GM12878 (cell line): Measurements from ENCODE around the gene CAPN2. TPM values are rescaled to one million over a fixed set of nuclear protein-coding genes. Genes with fewer than 3 reads are reported as not detected.
A peak's percentile ranks its signal among the peaks of the same experiment; 100 is the strongest.

ENCODE experiments used
- ATF7 ChIP-seq: fragments of 450-650 bp; IDR thresholded peaks from 2 replicates; pipeline ENCODE4 v1.6.1; 2016; ENCODE audit warnings: low read depth, mild to moderate bottlenecking
- BACH1 ChIP-seq: fragments of 450-650 bp; IDR thresholded peaks from 2 replicates; pipeline ENCODE4 v1.6.1; 2017; ENCODE audit warnings: mild to moderate bottlenecking, borderline replicate concordance
- BMI1 ChIP-seq: fragments of 450-650 bp; IDR thresholded peaks from 2 replicates; pipeline ENCODE4 v1.6.1; 2016; ENCODE audit warnings: mild to moderate bottlenecking, moderate library complexity, borderline replicate concordance
- CREM ChIP-seq: IDR thresholded peaks from 2 replicates; pipeline ENCODE4 v1.6.1; 2014; ENCODE audit warnings: antibody characterized with exemption, low read depth
- DPF2 ChIP-seq: fragments of 450-650 bp; IDR thresholded peaks from 2 replicates; pipeline ENCODE4 v1.6.1; 2017; ENCODE audit warnings: mild to moderate bottlenecking
- EP300 ChIP-seq, 2 experiments: fragments of 150-350 bp in 1 of 2; IDR thresholded peaks; 2 replicates each; pipeline ENCODE4 v1.6.1; 2011 to 2012; ENCODE audit warnings: low read depth in 2 of 2, low read length in 2 of 2, borderline replicate concordance in 1 of 2, improper control_type of control experiment in 1 of 2, inconsistent platforms in 1 of 2; ENCODE audit not compliant: control insufficient read depth in 1 of 2
- ETV6 ChIP-seq, 2 experiments: fragments of 450-650 bp in 1 of 2; IDR thresholded peaks in 1 of 2; conservative IDR thresholded peaks in 1 of 2; 2 replicates each; pipeline ENCODE4 v1.6.1; 2014; ENCODE audit warnings: antibody characterized with exemption in 1 of 2, borderline replicate concordance in 1 of 2, low read depth in 1 of 2, mild to moderate bottlenecking in 1 of 2, moderate library complexity in 1 of 2
- EZH2 ChIP-seq: IDR thresholded peaks from 2 replicates; pipeline ENCODE4 v1.6.1; 2012; ENCODE audit warnings: low read depth, mild to moderate bottlenecking, control low read depth, inconsistent platforms, low read length, borderline replicate concordance; ENCODE audit not compliant: control insufficient read depth
- NFIC ChIP-seq: IDR thresholded peaks from 2 replicates; pipeline ENCODE4 v1.6.1; 2012; ENCODE audit warnings: low read depth, mild to moderate bottlenecking, inconsistent platforms, low read length, moderate library complexity
- NR2C2 ChIP-seq: IDR thresholded peaks from 2 replicates; pipeline ENCODE4 v1.6.1; 2011; ENCODE audit warnings: borderline replicate concordance, low read depth; ENCODE audit not compliant: control insufficient read depth, insufficient read length
- RAD51 ChIP-seq: fragments of 450-650 bp; IDR thresholded peaks from 2 replicates; pipeline ENCODE4 v1.6.1; 2016; ENCODE audit warnings: moderate library complexity, mild to moderate bottlenecking, inconsistent platforms
- RELA ChIP-seq: fragments of 450-650 bp; IDR thresholded peaks from 2 replicates; pipeline ENCODE4 v1.8.0; 2014; ENCODE audit warnings: borderline replicate concordance; ENCODE audit not compliant: partially characterized antibody
- RUNX3 ChIP-seq: IDR thresholded peaks from 2 replicates; pipeline ENCODE4 v1.6.1; 2012; ENCODE audit warnings: low read length, inconsistent platforms
- SMAD1 ChIP-seq: fragments of 450-650 bp; IDR thresholded peaks from 2 replicates; pipeline ENCODE4 v1.6.1; 2018; ENCODE audit warnings: mild to moderate bottlenecking, low read depth; ENCODE audit not compliant: partially characterized antibody
- SP1 ChIP-seq: IDR thresholded peaks from one replicate; pipeline ENCODE4 v1.6.1; 2011; ENCODE audit warnings: low read depth, low read length
- YBX1 ChIP-seq: fragments of 450-650 bp; IDR thresholded peaks from 2 replicates; pipeline ENCODE4 v1.6.1; 2016; ENCODE audit warnings: antibody characterized with exemption
- polyA plus RNA-seq, 11 experiments: library from polyadenylated mRNA; depleted of rRNA in 4 of 11; unstranded in 6 of 11; stranded (reverse) in 5 of 11; fragments of >200 nt; fragmentation: Nextera tagmentation in 4 of 11; fragmentation: Illumina TruSeq in 1 of 11; extraction: Ambion mirVana in 4 of 11; extraction: Trizol in 1 of 11; gene quantifications; 1 replicate in 1 of 11; 2 replicates in 10 of 11; pipeline versions ENCODE4 v1.2.1 to v1.2.3, GENCODE V29; 2011 to 2016; ENCODE audit warnings: inconsistent platforms in 2 of 11, missing spikeins in 2 of 11, low read depth in 1 of 11
- total RNA-seq, 4 experiments: library from RNA; depleted of rRNA in 3 of 4; stranded (reverse); fragments of >200 nt in 3 of 4; fragmentation: Illumina TruSeq in 1 of 4; extraction: Trizol in 1 of 4; gene quantifications; 2 replicates each; pipeline versions ENCODE4 v1.2.1 to v1.2.3, GENCODE V29; 2013 to 2021
- TF ChIP-seq, protein P1 (sequence below): fragments of 450-650 bp; IDR thresholded peaks from 2 replicates; pipeline ENCODE4 v1.6.1; 2018; ENCODE audit warnings: borderline replicate concordance, mild to moderate bottlenecking; ENCODE audit not compliant: partially characterized antibody
- TF ChIP-seq, protein P2 (sequence below): IDR thresholded peaks from 2 replicates; pipeline ENCODE4 v1.6.1; 2011; ENCODE audit warnings: borderline replicate concordance, low read depth, mild to moderate bottlenecking, moderate library complexity, mixed read lengths, low read length; ENCODE audit not compliant: insufficient read depth; ENCODE audit errors: extremely low read length
- TF ChIP-seq, protein P3 (sequence below): fragments of 450-650 bp; IDR thresholded peaks from 2 replicates; pipeline ENCODE4 v1.6.1; 2017; ENCODE audit warnings: low read depth, mild to moderate bottlenecking, moderate library complexity
- TF ChIP-seq, protein P4 (sequence below): fragments of 450-650 bp; IDR thresholded peaks from 2 replicates; pipeline ENCODE4 v1.6.1; 2014; ENCODE audit warnings: mild to moderate bottlenecking
- TF ChIP-seq, protein P5 (sequence below): fragments of 450-650 bp; IDR thresholded peaks from 2 replicates; pipeline ENCODE4 v1.6.1; 2016; ENCODE audit warnings: mild to moderate bottlenecking

The CAPN2 gene
- total and polyA plus RNA-seq, 10 of the 15 experiments (the other 5 are each of a cell fraction or from before 2014, with no cell fraction given) = 6.0 to 21.4 (median 16.6) TPM

DNA sequence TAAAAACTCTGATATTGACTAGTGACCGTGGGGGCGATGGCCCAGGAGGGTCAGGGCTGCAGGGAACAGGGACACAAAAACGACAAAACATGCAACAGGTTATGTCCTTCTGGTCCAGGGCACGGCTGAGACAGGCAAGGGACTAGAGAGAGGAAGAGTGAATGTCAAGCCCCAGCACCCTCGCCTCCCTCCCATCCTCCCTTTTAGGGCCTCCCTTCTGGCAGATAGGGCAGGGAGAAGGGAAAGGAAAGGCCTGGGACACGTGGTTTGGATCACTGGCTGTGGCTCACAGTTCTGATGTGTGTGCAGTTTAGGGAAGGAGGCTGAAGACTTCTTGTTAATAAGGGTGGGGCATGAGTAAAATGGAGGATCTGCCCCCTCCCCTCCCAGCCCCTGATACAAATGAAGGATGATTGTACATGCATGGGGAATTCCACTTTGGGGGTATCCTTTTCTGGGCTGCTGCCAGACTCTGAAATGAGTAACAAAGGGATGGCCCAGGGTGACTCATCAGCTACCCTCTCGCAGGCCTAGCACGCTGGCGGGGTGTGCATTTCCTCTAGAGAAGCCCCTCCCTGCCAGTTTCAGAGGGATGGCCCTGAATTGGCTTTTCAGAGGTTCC is 14.2 kb downstream of the CAPN2 start (continued):
- TF ChIP-seq, protein P1, sequence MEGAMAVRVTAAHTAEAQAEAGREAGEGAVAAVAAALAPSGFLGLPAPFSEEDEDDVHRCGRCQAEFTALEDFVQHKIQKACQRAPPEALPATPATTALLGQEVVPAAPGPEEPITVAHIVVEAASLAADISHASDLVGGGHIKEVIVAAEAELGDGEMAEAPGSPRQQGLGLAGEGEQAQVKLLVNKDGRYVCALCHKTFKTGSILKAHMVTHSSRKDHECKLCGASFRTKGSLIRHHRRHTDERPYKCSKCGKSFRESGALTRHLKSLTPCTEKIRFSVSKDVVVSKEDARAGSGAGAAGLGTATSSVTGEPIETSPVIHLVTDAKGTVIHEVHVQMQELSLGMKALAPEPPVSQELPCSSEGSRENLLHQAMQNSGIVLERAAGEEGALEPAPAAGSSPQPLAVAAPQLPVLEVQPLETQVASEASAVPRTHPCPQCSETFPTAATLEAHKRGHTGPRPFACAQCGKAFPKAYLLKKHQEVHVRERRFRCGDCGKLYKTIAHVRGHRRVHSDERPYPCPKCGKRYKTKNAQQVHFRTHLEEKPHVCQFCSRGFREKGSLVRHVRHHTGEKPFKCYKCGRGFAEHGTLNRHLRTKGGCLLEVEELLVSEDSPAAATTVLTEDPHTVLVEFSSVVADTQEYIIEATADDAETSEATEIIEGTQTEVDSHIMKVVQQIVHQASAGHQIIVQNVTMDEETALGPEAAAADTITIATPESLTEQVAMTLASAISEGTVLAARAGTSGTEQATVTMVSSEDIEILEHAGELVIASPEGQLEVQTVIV = no peak
- TF ChIP-seq RAD51 (0 out of 2 replicates have a peak, but pooled peaks have one; percentile 20), SP1 (peak; percentile 16), SMAD1 (peak; percentile 89), CREM (peak; percentile 69), RELA (peak; percentile 93), BMI1 (no peak), EP300 (IDR thresholded peaks at IDR 0.05; ENCODE audit: borderline replicate concordance in 1 of 2, control insufficient read depth in 1 of 2, low read depth in 2 of 2, low read length in 2 of 2) (peak in 1 of 2 experiments; percentile 56; a peak in 1 of 4 replicates), NR2C2 (no peak), BACH1 (peak; percentile 19; the same call in 1 of the 2 replicates), DPF2 (peak; percentile 62), YBX1 (no peak), EZH2 (no peak), ETV6 (conservative IDR thresholded peaks at IDR 0.05 in 1 of 2, IDR thresholded peaks at IDR 0.05 in 1 of 2; ENCODE audit: borderline replicate concordance in 1 of 2, low read depth in 1 of 2) (peak in 1 of 2 experiments; percentile 35; a peak in 1 of 4 replicates), NFIC (peak; percentile 82), ATF7 (peak; percentile 69), RUNX3 (peak; percentile 51)
- TF ChIP-seq, protein P2, sequence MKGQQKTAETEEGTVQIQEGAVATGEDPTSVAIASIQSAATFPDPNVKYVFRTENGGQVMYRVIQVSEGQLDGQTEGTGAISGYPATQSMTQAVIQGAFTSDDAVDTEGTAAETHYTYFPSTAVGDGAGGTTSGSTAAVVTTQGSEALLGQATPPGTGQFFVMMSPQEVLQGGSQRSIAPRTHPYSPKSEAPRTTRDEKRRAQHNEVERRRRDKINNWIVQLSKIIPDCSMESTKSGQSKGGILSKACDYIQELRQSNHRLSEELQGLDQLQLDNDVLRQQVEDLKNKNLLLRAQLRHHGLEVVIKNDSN = peak; percentile 36
- TF ChIP-seq, protein P3, sequence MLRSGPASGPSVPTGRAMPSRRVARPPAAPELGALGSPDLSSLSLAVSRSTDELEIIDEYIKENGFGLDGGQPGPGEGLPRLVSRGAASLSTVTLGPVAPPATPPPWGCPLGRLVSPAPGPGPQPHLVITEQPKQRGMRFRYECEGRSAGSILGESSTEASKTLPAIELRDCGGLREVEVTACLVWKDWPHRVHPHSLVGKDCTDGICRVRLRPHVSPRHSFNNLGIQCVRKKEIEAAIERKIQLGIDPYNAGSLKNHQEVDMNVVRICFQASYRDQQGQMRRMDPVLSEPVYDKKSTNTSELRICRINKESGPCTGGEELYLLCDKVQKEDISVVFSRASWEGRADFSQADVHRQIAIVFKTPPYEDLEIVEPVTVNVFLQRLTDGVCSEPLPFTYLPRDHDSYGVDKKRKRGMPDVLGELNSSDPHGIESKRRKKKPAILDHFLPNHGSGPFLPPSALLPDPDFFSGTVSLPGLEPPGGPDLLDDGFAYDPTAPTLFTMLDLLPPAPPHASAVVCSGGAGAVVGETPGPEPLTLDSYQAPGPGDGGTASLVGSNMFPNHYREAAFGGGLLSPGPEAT = peak; percentile 67; the same call in 1 of the 2 replicates
- TF ChIP-seq, protein P4, sequence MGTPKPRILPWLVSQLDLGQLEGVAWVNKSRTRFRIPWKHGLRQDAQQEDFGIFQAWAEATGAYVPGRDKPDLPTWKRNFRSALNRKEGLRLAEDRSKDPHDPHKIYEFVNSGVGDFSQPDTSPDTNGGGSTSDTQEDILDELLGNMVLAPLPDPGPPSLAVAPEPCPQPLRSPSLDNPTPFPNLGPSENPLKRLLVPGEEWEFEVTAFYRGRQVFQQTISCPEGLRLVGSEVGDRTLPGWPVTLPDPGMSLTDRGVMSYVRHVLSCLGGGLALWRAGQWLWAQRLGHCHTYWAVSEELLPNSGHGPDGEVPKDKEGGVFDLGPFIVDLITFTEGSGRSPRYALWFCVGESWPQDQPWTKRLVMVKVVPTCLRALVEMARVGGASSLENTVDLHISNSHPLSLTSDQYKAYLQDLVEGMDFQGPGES = no peak
- TF ChIP-seq, protein P5, sequence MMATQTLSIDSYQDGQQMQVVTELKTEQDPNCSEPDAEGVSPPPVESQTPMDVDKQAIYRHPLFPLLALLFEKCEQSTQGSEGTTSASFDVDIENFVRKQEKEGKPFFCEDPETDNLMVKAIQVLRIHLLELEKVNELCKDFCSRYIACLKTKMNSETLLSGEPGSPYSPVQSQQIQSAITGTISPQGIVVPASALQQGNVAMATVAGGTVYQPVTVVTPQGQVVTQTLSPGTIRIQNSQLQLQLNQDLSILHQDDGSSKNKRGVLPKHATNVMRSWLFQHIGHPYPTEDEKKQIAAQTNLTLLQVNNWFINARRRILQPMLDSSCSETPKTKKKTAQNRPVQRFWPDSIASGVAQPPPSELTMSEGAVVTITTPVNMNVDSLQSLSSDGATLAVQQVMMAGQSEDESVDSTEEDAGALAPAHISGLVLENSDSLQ = no peak
- TF ChIP-seq, all 136 proteins: peak for 40
